NCI-H1048 (cell line): Measurements from ENCODE around the gene HRH3.
A peak's percentile ranks its signal among the peaks of the same experiment; 100 is the strongest.

Source experiments
- DNase-seq: peaks from one replicate; lab custom pipeline; 2025; lab: John Stamatoyannopoulos, UW

Gene HRH3

GRCh38 chr20:62197801-62198200, 22.3 kb downstream of the HRH3 start:
- DNase-seq, result no peak

GRCh38 chr20:62197311-62197710, 22.8 kb downstream of the HRH3 start:
- DNase-seq, result no peak

- DNase-seq, result no peak
Measured at GRCh38 chr20:62196286-62196685, 23.8 kb downstream of the HRH3 start.

- DNase-seq, result no peak
Measured at GRCh38 chr20:62195736-62196135, 24.3 kb downstream of the HRH3 start.

GRCh38 chr20:62195075-62195405, 25.0 kb downstream of the HRH3 start:
- no peak for DNase-seq

- DNase-seq, result no peak
Measured at GRCh38 chr20:62193079-62194025, 26.7 kb downstream of the HRH3 start.

GRCh38 chr20:62192635-62193034, 27.4 kb downstream of the HRH3 start:
- DNase-seq, result no peak

GRCh38 chr20:62191781-62192559, 28.1 kb downstream of the HRH3 start:
- DNase-seq, result no peak

- DNase-seq, result no peak
Measured at GRCh38 chr20:62190639-62191411, 29.3 kb downstream of the HRH3 start.

GRCh38 chr20:62186887-62187866, 32.9 kb downstream of the HRH3 start:
- DNase-seq, result no peak

GRCh38 chr20:62186096-62186426, 34.0 kb downstream of the HRH3 start:
- no peak for DNase-seq

- DNase-seq, result no peak
Measured at GRCh38 chr20:62183426-62184142, 36.5 kb downstream of the HRH3 start.

GRCh38 chr20:62182469-62183425, 37.3 kb downstream of the HRH3 start, which contains the start of gene MTG2:
Gene MTG2 (plus strand): TSS chr20:62183028. CDS start chr20:62193421, 10,393 bp downstream.
- peak; percentile 78 for DNase-seq

- DNase-seq, result no peak
Measured at GRCh38 chr20:62181808-62182207, 38.3 kb downstream of the HRH3 start.

GRCh38 chr20:62179162-62179504, 40.9 kb downstream of the HRH3 start:
- DNase-seq, result no peak

- no peak for DNase-seq
Measured at GRCh38 chr20:62178316-62179161, 41.5 kb downstream of the HRH3 start.

GRCh38 chr20:62177307-62177706, 42.8 kb downstream of the HRH3 start:
- DNase-seq, result no peak

- no peak for DNase-seq
Measured at GRCh38 chr20:62176866-62177265, 43.2 kb downstream of the HRH3 start.

GRCh38 chr20:62175711-62176110, 44.4 kb downstream of the HRH3 start:
- no peak for DNase-seq
